SK-N-SH (cell line): ENCODE measurements around the gene IL17A. TPM values are rescaled to one million over a fixed set of nuclear protein-coding genes. Genes with fewer than 3 reads are reported as not detected.

Experiments used
- CTCF ChIA-PET: fragments of 300-600, 350-600 bp; formaldehyde crosslinking; extraction: SDS; loops from one replicate; lab custom pipeline; 2021; lab: Yijun Ruan, JAX
- POLR2A ChIA-PET: fragments of 350-600 bp; sonication (Branson Sonifier 250); formaldehyde crosslinking; extraction: SDS; loops from one replicate; lab custom pipeline; 2020; ENCODE audit warnings: antibody characterized with exemption, inconsistent platforms; lab: Yijun Ruan, JAX
- DNase-seq: peaks from one replicate; pipeline ENCODE4 v3.0.0; 2012
- H2AFZ ChIP-seq: fragments of 200-600 bp; sonication (generic); 2 replicates; pipeline ENCODE4 v1.8.1; 2016; ENCODE audit warnings: antibody characterized with exemption, mild to moderate bottlenecking, low read depth
- H3F3A ChIP-seq: fragments of 200-600 bp; sonication (generic); replicated peaks from 2 replicates; pipeline ENCODE3; 2016; ENCODE audit warnings: antibody characterized with exemption, mild to moderate bottlenecking; ENCODE audit not compliant: insufficient read depth
- H3K27ac ChIP-seq, 2 experiments: fragments of 200-500 bp in 1 of 2; fragments of 200-600 bp in 1 of 2; sonication (Bioruptor generic) in 1 of 2; sonication (generic), shearing (Covaris generic) in 1 of 2; 2 replicates each; pipeline versions ENCODE4 v1.5.1 to v1.6.1; 2014 to 2016; ENCODE audit warnings: low read depth in 2 of 2, inconsistent platforms in 1 of 2, low read length in 1 of 2, mild to moderate bottlenecking in 1 of 2, mixed read lengths in 1 of 2
- H3K27me3 ChIP-seq: fragments of 200-600 bp; sonication (generic), shearing (Covaris generic); 2 replicates; pipeline ENCODE4 v1.6.1; 2016; ENCODE audit warnings: mixed run types; ENCODE audit not compliant: insufficient read depth
- H3K36me3 ChIP-seq, 2 experiments: fragments of 200-500 bp in 1 of 2; fragments of 200-600 bp in 1 of 2; sonication (Bioruptor generic) in 1 of 2; sonication (generic) in 1 of 2; replicated peaks in 1 of 2; 2 replicates each; pipeline versions ENCODE3 to v1.5.1; 2014 to 2016; ENCODE audit warnings: low read length in 1 of 2, mild to moderate bottlenecking in 1 of 2; ENCODE audit not compliant: insufficient read depth in 2 of 2, control insufficient read depth in 1 of 2
- H3K4me1 ChIP-seq, 2 experiments: fragments of 200-500 bp in 1 of 2; fragments of 200-600 bp in 1 of 2; sonication (Bioruptor generic) in 1 of 2; sonication (generic), shearing (Covaris generic) in 1 of 2; 2 replicates each; pipeline versions ENCODE4 v1.5.1 to v1.6.1; 2014 to 2016; ENCODE audit warnings: low read depth in 1 of 2, low read length in 1 of 2, mixed run types in 1 of 2; ENCODE audit not compliant: insufficient read depth in 2 of 2, control insufficient read depth in 1 of 2
- H3K4me2 ChIP-seq: fragments of 200-600 bp; sonication (generic), shearing (Covaris generic); 2 replicates; pipeline ENCODE4 v1.6.1; 2017; ENCODE audit warnings: mixed run types
- H3K4me3 ChIP-seq, 2 experiments: fragments of 200-500 bp in 1 of 2; fragments of 200-600 bp in 1 of 2; sonication (Bioruptor generic) in 1 of 2; sonication (generic), shearing (Covaris generic) in 1 of 2; 2 replicates each; pipeline versions ENCODE4 v1.5.1 to v1.8.1; 2014 to 2016; ENCODE audit warnings: low read depth in 2 of 2, inconsistent platforms in 1 of 2, low read length in 1 of 2, mild to moderate bottlenecking in 1 of 2, mixed read lengths in 1 of 2, moderate library complexity in 1 of 2
- H3K79me2 ChIP-seq: fragments of 200-600 bp; sonication (generic); 2 replicates; pipeline ENCODE4 v1.8.1; 2017; ENCODE audit warnings: mild to moderate bottlenecking; ENCODE audit not compliant: insufficient read depth
- H3K9ac ChIP-seq: fragments of 200-600 bp; sonication (generic); 2 replicates; pipeline ENCODE4 v1.6.1; 2017; ENCODE audit warnings: mixed run types
- H3K9me2 ChIP-seq: fragments of 200-600 bp; sonication (generic); 2 replicates; pipeline ENCODE4 v1.6.1; 2017; ENCODE audit warnings: mixed run types
- H3K9me3 ChIP-seq: fragments of 200-600 bp; sonication (generic); 2 replicates; pipeline ENCODE4 v1.6.1; 2017; ENCODE audit warnings: mixed run types, mild to moderate bottlenecking, moderate library complexity
- H4K20me1 ChIP-seq: fragments of 200-600 bp; sonication (generic); 2 replicates; pipeline ENCODE4 v1.6.1; 2017; ENCODE audit warnings: mild to moderate bottlenecking, mixed run types; ENCODE audit not compliant: insufficient read depth
- FOSL2 ChIP-seq: IDR thresholded peaks from 2 replicates; pipeline ENCODE4 v1.4.0; 2012; ENCODE audit warnings: low read depth, mild to moderate bottlenecking, moderate library complexity, borderline replicate concordance
- JUND ChIP-seq: IDR thresholded peaks from 2 replicates; pipeline ENCODE4 v1.4.0; 2012
- MEF2A ChIP-seq: IDR thresholded peaks from 2 replicates; pipeline ENCODE4 v1.4.0; 2012; ENCODE audit warnings: low read depth, borderline replicate concordance
- MXI1 ChIP-seq: IDR thresholded peaks from 2 replicates; pipeline ENCODE4 v1.6.1; 2012; ENCODE audit warnings: mild to moderate bottlenecking, low read depth, low read length, improper control_type of control experiment
- NFIC ChIP-seq: IDR thresholded peaks from 2 replicates; pipeline ENCODE4 v1.4.0; 2012; ENCODE audit warnings: borderline replicate concordance
- POLR2AphosphoS5 ChIP-seq: IDR thresholded peaks from 2 replicates; pipeline ENCODE4 v1.6.1; 2012; ENCODE audit warnings: low read depth, low read length
- RAD21 ChIP-seq: IDR thresholded peaks from 2 replicates; pipeline ENCODE4 v1.6.1; 2012; ENCODE audit warnings: mild to moderate bottlenecking, low read length
- RXRA ChIP-seq: IDR thresholded peaks from 2 replicates; pipeline ENCODE4 v1.4.0; 2012; ENCODE audit warnings: low read depth, mild to moderate bottlenecking, borderline replicate concordance
- SIN3A ChIP-seq: IDR thresholded peaks from 2 replicates; pipeline ENCODE4 v1.6.1; 2012; ENCODE audit warnings: low read depth, mild to moderate bottlenecking, low read length, moderate library complexity, borderline replicate concordance
- SMC3 ChIP-seq: IDR thresholded peaks from 2 replicates; pipeline ENCODE4 v1.6.1; 2012; ENCODE audit warnings: low read depth, low read length, improper control_type of control experiment
- TAF1 ChIP-seq: IDR thresholded peaks from 2 replicates; pipeline ENCODE4 v1.6.1; 2012; ENCODE audit warnings: low read depth, mild to moderate bottlenecking, low read length, moderate library complexity, borderline replicate concordance
- TCF12 ChIP-seq: IDR thresholded peaks from 2 replicates; pipeline ENCODE4 v1.4.0; 2012
- YY1 ChIP-seq: IDR thresholded peaks from 2 replicates; pipeline ENCODE4 v1.4.0; 2012; ENCODE audit warnings: low read depth, mild to moderate bottlenecking
- WGBS: methylation state at CpG from one replicate; pipeline ENCODE4 v1.1.6; 2017; ENCODE audit warnings: low lambda C conversion rate; 5-methylcytosine and 5-hydroxymethylcytosine counted together
- polyA plus RNA-seq, 3 experiments: library from polyadenylated mRNA; depleted of rRNA; stranded (reverse); fragments of >200 nt; gene quantifications; 2 replicates each; pipeline ENCODE4 v1.2.3, GENCODE V29; 2012
- TF ChIP-seq, protein P1 (sequence below): fragments of 150-350 bp; IDR thresholded peaks from 2 replicates; pipeline ENCODE4 v1.6.1; 2016; ENCODE audit warnings: mild to moderate bottlenecking, low read depth, low read length
- TF ChIP-seq, protein P2 (sequence below): IDR thresholded peaks from 2 replicates; pipeline ENCODE4 v1.6.1; 2012; ENCODE audit warnings: mild to moderate bottlenecking, low read depth, low read length, moderate library complexity
- TF ChIP-seq, protein P3 (sequence below): IDR thresholded peaks from 2 replicates; pipeline ENCODE4; 2012
- TF ChIP-seq, protein P4 (sequence below): fragments of 150-350 bp; IDR thresholded peaks from 2 replicates; pipeline ENCODE4 v1.6.1; 2017; ENCODE audit warnings: antibody characterized with exemption, low read length, low read depth, borderline replicate concordance

The IL17A gene
- polyA plus RNA-seq, 1 of the 3 experiments (the other 2 are of a cell fraction), result not detected

DNA sequence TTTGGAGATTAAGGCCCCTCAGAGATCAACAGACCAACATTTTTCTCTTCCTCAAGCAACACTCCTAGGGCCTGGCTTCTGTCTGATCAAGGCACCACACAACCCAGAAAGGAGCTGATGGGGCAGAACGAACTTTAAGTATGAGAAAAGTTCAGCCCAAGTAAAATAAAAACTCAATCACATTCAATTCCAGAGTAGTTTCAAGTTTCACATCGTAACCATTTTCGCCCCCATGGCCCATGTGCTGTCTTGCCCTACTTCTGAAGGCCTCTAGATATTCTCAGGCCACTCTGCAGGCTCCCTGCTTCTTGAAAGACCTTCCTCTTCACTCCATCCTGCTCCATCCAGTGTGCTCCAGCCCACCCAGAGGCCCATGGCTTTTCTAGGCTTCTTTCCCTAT lies 4.2 kb downstream of the IL17A start:
- H4K20me1 ChIP-seq, result no peaks in the 10 kb centered on the region
- H3K4me2 ChIP-seq, result no peak overlapping the region
- H3K79me2 ChIP-seq, result no peaks in the 10 kb centered on the region
- ChIA-PET CTCF (no interaction called here), POLR2A (no interaction called here)
- no peaks in the 10 kb centered on the region for H3K9me2 ChIP-seq
- no peaks in the 10 kb centered on the region for H3K9me3 ChIP-seq
- H3K27me3 ChIP-seq, result no peaks in the 10 kb centered on the region
- 2% methylated on average over 3 of the region's 3 CpGs for WGBS
- no peak overlapping the region for H3K4me3 ChIP-seq
- no peak overlapping the region for H3K9ac ChIP-seq
- no peak overlapping the region for H2AFZ ChIP-seq
- TF ChIP-seq JUND, result no peak
- no peak for TF ChIP-seq TCF12
- no peak for DNase-seq
- no peaks in the 10 kb centered on the region for H3K4me1 ChIP-seq
- H3K27ac ChIP-seq, result no peak overlapping the region
- no peaks in the 10 kb centered on the region for H3K36me3 ChIP-seq
- H3F3A ChIP-seq, result no peaks in the 10 kb centered on the region

DNA sequence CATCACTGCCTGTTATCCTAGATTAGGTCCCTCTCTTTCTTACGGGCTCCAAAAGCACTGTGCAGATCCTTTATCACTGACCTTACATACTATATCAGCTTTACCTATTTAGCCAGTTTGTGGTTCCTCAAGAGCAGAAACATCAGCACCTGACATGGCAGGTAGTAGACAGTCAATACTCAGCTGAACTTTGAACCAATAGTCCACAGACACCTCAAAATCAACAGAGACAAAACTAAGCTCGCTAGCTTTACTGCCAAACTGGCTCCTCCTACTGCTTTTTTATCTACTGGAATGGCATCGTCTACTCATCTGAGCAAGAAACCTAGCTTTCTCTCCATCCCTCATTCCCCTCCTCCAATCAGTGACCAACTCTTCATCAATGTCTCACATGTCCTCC lies 5.6 kb downstream of the IL17A start:
- Histone ChIP-seq H3F3A (no peaks in the 10 kb centered on the region), H3K9me3 (no peaks in the 10 kb centered on the region), H3K4me2 (no peak overlapping the region), H3K27me3 (no peaks in the 10 kb centered on the region), H3K9ac (no peak overlapping the region), H2AFZ (no peak overlapping the region), H3K9me2 (no peaks in the 10 kb centered on the region), H3K27ac (no peak overlapping the region), H3K36me3 (no peaks in the 10 kb centered on the region), H3K79me2 (no peaks in the 10 kb centered on the region), H3K4me3 (no peak overlapping the region)
- POLR2A ChIA-PET, result no interaction called here
- WGBS, result 10% methylated on average over 3 of the region's 3 CpGs
- CTCF ChIA-PET, result interaction anchor here (1.3 kb wide), 1 partner anchor 12 kb away, joined by 4 read pairs; no protein-coding TSS in a partner anchor
- no peak for DNase-seq
- TF ChIP-seq FOSL2 (no peak), YY1 (no peak), TAF1 (no peak), RAD21 (no peak), MEF2A (no peak), SMC3 (no peak)
- TF ChIP-seq, all 33 proteins: peak for 0
- Histone ChIP-seq H3K4me1 (no peaks in the 10 kb centered on the region), H4K20me1 (no peaks in the 10 kb centered on the region)

DNA sequence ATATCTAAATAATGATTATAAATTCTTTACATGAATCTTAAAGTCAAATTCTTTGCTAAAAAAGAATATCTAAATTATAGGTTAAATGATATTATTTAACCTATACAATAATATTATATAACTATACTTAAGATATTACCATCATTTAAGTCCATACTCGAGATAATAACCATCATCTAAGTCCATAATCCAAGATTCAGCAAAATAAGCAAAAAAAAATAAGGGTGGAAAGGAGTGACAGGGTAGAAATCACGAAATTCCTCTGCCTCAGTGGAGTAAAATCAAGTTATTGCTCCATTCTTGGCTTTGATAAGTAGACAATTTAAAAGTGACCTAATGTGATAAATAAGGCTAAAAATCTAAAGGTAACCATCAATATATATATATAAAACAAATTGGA lies 9.7 kb downstream of the IL17A start:
- H3K4me1 ChIP-seq, result no peaks in the 10 kb centered on the region
- no peak overlapping the region for H3K4me2 ChIP-seq
- H3K9me3 ChIP-seq, result no peaks in the 10 kb centered on the region; the same call in 1 of the 2 replicates
- H2AFZ ChIP-seq, result no peak overlapping the region
- H4K20me1 ChIP-seq, result no peaks in the 10 kb centered on the region
- ChIA-PET POLR2A (no interaction called here), CTCF (interaction anchor here (0.6 to 1.1 kb wide), 2 partner anchors 15 to 68 kb away, joined by 3 read pairs; no protein-coding TSS in a partner anchor)
- H3K4me3 ChIP-seq, result no peak overlapping the region
- H3K9ac ChIP-seq, result no peak overlapping the region
- 0% methylated on average over 2 of the region's 2 CpGs for WGBS
- no peak overlapping the region for H3K27ac ChIP-seq
- H3K79me2 ChIP-seq, result no peaks in the 10 kb centered on the region
- no peaks in the 10 kb centered on the region for H3F3A ChIP-seq
- no peak for DNase-seq
- H3K9me2 ChIP-seq, result no peaks in the 10 kb centered on the region
- no peaks in the 10 kb centered on the region for H3K27me3 ChIP-seq
- H3K36me3 ChIP-seq, result no peaks in the 10 kb centered on the region
- TF ChIP-seq TAF1 (no peak), RXRA (no peak), NFIC (no peak), POLR2AphosphoS5 (no peak), RAD21 (no peak), YY1 (no peak), MXI1 (no peak), SIN3A (no peak)
- TF ChIP-seq, protein P1, sequence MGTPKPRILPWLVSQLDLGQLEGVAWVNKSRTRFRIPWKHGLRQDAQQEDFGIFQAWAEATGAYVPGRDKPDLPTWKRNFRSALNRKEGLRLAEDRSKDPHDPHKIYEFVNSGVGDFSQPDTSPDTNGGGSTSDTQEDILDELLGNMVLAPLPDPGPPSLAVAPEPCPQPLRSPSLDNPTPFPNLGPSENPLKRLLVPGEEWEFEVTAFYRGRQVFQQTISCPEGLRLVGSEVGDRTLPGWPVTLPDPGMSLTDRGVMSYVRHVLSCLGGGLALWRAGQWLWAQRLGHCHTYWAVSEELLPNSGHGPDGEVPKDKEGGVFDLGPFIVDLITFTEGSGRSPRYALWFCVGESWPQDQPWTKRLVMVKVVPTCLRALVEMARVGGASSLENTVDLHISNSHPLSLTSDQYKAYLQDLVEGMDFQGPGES, result no peak
- TF ChIP-seq, protein P2, sequence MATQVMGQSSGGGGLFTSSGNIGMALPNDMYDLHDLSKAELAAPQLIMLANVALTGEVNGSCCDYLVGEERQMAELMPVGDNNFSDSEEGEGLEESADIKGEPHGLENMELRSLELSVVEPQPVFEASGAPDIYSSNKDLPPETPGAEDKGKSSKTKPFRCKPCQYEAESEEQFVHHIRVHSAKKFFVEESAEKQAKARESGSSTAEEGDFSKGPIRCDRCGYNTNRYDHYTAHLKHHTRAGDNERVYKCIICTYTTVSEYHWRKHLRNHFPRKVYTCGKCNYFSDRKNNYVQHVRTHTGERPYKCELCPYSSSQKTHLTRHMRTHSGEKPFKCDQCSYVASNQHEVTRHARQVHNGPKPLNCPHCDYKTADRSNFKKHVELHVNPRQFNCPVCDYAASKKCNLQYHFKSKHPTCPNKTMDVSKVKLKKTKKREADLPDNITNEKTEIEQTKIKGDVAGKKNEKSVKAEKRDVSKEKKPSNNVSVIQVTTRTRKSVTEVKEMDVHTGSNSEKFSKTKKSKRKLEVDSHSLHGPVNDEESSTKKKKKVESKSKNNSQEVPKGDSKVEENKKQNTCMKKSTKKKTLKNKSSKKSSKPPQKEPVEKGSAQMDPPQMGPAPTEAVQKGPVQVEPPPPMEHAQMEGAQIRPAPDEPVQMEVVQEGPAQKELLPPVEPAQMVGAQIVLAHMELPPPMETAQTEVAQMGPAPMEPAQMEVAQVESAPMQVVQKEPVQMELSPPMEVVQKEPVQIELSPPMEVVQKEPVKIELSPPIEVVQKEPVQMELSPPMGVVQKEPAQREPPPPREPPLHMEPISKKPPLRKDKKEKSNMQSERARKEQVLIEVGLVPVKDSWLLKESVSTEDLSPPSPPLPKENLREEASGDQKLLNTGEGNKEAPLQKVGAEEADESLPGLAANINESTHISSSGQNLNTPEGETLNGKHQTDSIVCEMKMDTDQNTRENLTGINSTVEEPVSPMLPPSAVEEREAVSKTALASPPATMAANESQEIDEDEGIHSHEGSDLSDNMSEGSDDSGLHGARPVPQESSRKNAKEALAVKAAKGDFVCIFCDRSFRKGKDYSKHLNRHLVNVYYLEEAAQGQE, result no peak
- TF ChIP-seq, protein P3, sequence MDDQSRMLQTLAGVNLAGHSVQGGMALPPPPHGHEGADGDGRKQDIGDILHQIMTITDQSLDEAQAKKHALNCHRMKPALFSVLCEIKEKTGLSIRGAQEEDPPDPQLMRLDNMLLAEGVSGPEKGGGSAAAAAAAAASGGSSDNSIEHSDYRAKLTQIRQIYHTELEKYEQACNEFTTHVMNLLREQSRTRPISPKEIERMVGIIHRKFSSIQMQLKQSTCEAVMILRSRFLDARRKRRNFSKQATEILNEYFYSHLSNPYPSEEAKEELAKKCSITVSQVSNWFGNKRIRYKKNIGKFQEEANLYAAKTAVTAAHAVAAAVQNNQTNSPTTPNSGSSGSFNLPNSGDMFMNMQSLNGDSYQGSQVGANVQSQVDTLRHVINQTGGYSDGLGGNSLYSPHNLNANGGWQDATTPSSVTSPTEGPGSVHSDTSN, result no peak
- TF ChIP-seq, protein P4, sequence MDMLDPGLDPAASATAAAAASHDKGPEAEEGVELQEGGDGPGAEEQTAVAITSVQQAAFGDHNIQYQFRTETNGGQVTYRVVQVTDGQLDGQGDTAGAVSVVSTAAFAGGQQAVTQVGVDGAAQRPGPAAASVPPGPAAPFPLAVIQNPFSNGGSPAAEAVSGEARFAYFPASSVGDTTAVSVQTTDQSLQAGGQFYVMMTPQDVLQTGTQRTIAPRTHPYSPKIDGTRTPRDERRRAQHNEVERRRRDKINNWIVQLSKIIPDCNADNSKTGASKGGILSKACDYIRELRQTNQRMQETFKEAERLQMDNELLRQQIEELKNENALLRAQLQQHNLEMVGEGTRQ, result no peak
